OCI-LY3 (cell line): ENCODE results near the gene PTX4.

Experiments used
- CTCF ChIP-seq: fragments of 200-600, 300-600 bp; sonication (generic); IDR thresholded peaks from 2 replicates; pipeline ENCODE4 v1.5.1; 2014; ENCODE audit warnings: antibody characterized with exemption, low read length, low read depth
- EZH2phosphoT487 ChIP-seq: fragments of 200-600 bp; shearing (Covaris generic); IDR thresholded peaks from 2 replicates; pipeline ENCODE4 v1.6.1; 2018; ENCODE audit warnings: antibody characterized with exemption, mixed run types, low read depth

- TF ChIP-seq CTCF = no peak
- TF ChIP-seq EZH2phosphoT487 = no peak
Observed at GRCh38 chr16:1455190-1456171, 33.3 kb downstream of the PTX4 start.
